Thyroid gland (tissue), 4 donors: ENCODE data around the gene ANKRD61. TPM values are rescaled to one million over a fixed set of nuclear protein-coding genes. Genes with fewer than 3 reads are reported as not detected.
"Not testable (repeated sequence)": the region's sequence is repeated elsewhere in the genome, so short reads cannot be mapped to it uniquely, and the experiment has no call there.

Source experiments
- DNase-seq, 2 donors: peaks; one replicate each; pipeline ENCODE4 v3.0.0-alpha.2; 2019
- H3K27ac ChIP-seq, 3 donors: fragments of 200-600 bp; sonication (generic); 1 replicate in 2 of 3; 2 replicates in 1 of 3; pipeline ENCODE4 v1.5.1; 2016 to 2019; ENCODE audit warnings: mild to moderate bottlenecking in 1 of 3, moderate library complexity in 1 of 3
- H3K27me3 ChIP-seq: fragments of 200-600 bp; sonication (generic); one replicate; pipeline ENCODE4 v1.5.1; 2019
- H3K36me3 ChIP-seq, 2 donors: fragments of 200-600 bp; sonication (generic); one replicate each; pipeline ENCODE4 v1.5.1; 2016 to 2019
- H3K4me1 ChIP-seq, 2 donors: fragments of 200-600 bp; sonication (generic); one replicate each; pipeline ENCODE4 v1.5.1; 2017 to 2019
- H3K4me3 ChIP-seq, 3 donors: fragments of 200-600 bp; sonication (generic); replicated peaks in 1 of 3; 1 replicate in 2 of 3; 2 replicates in 1 of 3; pipeline ENCODE4 v1.5.1; 2016; ENCODE audit warnings: mild to moderate bottlenecking in 1 of 3
- H3K9me3 ChIP-seq: fragments of 200-600 bp; sonication (generic); one replicate; pipeline ENCODE4 v1.5.1; 2017
- CTCF ChIP-seq, 6 experiments: fragments of 200-600 bp in 3 of 6; fragments of 450-650 bp in 3 of 6; sonication (generic) in 3 of 6; IDR thresholded peaks; one replicate each; pipeline ENCODE4 v1.5.1; 2016 to 2019; ENCODE audit warnings: antibody characterized with exemption in 6 of 6, mild to moderate bottlenecking in 2 of 6, inconsistent platforms in 1 of 6, moderate library complexity in 1 of 6
- POLR2A ChIP-seq, 2 donors: fragments of 450-650 bp; IDR thresholded peaks; one replicate each; pipeline ENCODE4 v1.6.1; 2017; ENCODE audit warnings: antibody characterized with exemption in 2 of 2, mild to moderate bottlenecking in 2 of 2, moderate library complexity in 1 of 2
- WGBS, 2 donors: methylation state at CpG; one replicate each; pipeline ENCODE4 v1.1.5; 2017; 5-methylcytosine and 5-hydroxymethylcytosine counted together
- intact Hi-C: fragments of 100-400 bp; cut with DNase I; formaldehyde crosslinking; loops from one replicate; pipeline ENCODE4 v1.15.1; 2023
- total RNA-seq, 4 donors: library from RNA; depleted of rRNA; stranded (reverse); fragments of >200 nt; gene quantifications; one replicate each; pipeline ENCODE4 v1.2.3, GENCODE V29; 2016

Gene ANKRD61
- total RNA-seq, 4 donors from 2014 or later, result not detected

- no peak for TF ChIP-seq CTCF (IDR thresholded peaks at IDR 0.05)
- TF ChIP-seq POLR2A (IDR thresholded peaks at IDR 0.05), result no peak
- Histone ChIP-seq H3K4me1 (peaks cover 7 to 16% of the 10 kb centered on the region in 2 donors), H3K27ac (no peak overlapping the region), H3K9me3 (no peaks in the 10 kb centered on the region), H3K27me3 (no peaks in the 10 kb centered on the region), H3K36me3 (peaks cover 0 to 20% of the 10 kb centered on the region in 2 donors), H3K4me3 (no peak overlapping the region)
- no peak for DNase-seq
- intact Hi-C loops, result no loop called here
- WGBS, 2 donors, result 74 to 89% methylated on average over 1 of the region's 1 CpG
These were observed 25.4 kb downstream of the ANKRD61 start for GRCh38 chr7:6056616-6057015.

DNA sequence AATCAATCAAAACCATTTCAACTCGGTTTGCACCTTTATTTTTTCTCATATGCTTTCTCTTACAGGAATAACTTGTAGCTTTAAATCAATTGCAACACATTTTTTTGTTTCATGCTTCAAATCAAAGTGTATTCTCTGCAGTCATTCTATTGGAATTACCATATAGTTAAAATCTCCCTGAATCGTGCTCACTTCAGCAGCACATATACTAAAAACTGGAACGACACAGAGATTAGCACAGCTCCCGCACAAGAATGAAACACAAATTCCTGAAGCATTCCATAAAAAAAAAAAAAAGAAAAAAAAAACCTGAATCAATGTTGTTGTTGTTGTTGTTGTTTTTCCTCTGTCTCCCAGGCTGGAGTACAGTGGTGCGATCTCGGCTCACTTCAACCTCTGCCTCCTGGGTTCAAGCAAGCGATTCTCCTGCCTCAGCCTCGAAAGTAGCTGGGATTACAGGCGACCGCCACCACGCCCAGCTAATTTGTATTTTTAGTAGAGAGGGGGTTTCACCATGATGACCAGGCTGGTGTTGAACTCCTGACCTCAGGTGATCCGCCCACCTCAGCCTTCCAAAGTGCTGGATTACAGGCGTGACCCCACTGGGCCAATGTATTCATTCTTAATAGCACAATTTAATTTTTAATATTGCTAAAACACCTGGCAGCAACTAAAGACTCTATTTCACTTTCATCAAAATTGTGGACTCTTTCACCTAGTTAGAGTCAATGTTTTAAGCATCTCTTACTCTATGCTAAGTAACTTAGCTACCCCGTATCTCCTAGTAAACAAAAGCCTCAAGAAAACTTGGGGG is 26.3 kb downstream of the ANKRD61 start:
- TF ChIP-seq POLR2A (IDR thresholded peaks at IDR 0.05) (no peak), CTCF (IDR thresholded peaks at IDR 0.05) (no peak)
- Histone ChIP-seq H3K4me1 (peaks cover 7 to 16% of the 10 kb centered on the region in 2 donors), H3K9me3 (no peaks in the 10 kb centered on the region), H3K4me3 (peak overlapping the region in 1 of 3 donors; percentile 85), H3K27me3 (no peaks in the 10 kb centered on the region), H3K27ac (peak overlapping the region in 1 of 3 donors; percentile 82), H3K36me3 (peaks cover 0 to 20% of the 10 kb centered on the region in 2 donors)
- WGBS, 2 donors, result 70 to 76% methylated on average over 14 of the region's 14 CpGs
- intact Hi-C loops, result no loop called here
- DNase-seq, result no peak

- intact Hi-C loops, result not testable (repeated sequence)
These were observed 28.8 kb downstream of the ANKRD61 start for GRCh38 chr7:6059941-6060340.

DNA sequence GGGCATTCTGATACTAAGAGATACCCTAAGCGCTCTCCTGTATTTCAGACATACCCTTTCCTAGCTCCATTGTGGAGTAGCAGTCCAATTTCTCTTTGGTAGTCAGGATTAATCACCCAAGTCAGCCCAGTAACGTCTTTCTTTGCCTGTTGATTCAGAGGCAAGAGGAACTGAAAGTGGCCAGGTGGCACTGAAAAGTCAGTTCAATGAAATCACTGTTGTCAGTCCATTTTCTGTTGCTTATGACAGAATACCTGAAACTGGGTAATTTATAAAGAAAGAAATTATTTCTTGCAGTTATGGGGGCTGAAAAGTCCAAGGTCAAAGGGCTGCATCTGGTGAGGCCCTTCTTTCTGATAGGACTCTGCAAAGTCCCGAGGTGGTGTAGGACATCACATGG is 40.2 kb downstream of the ANKRD61 start:
- WGBS, 2 donors, result 73 to 90% methylated on average over 3 of the region's 3 CpGs
- Histone ChIP-seq H3K4me1 (no peaks in the 10 kb centered on the region), H3K9me3 (no peaks in the 10 kb centered on the region), H3K4me3 (no peak overlapping the region), H3K27ac (no peak overlapping the region), H3K36me3 (no peaks in the 10 kb centered on the region), H3K27me3 (no peaks in the 10 kb centered on the region)
- intact Hi-C loops, result no loop called here
- DNase-seq, result no peak
- TF ChIP-seq POLR2A (IDR thresholded peaks at IDR 0.05), result no peak
- no peak for TF ChIP-seq CTCF (IDR thresholded peaks at IDR 0.05)

More at GRCh38 chr7:6059941-6060340, 28.8 kb downstream of the ANKRD61 start:
- H3K27ac ChIP-seq, H3K27me3 ChIP-seq, H3K36me3 ChIP-seq, H3K9me3 ChIP-seq, H3K4me3 ChIP-seq, DNase-seq: not testable (repeated sequence)
- H3K4me1 ChIP-seq, result peaks cover 7 to 16% of the 10 kb centered on the region in 2 donors
- WGBS, 2 donors, result 89 to 98% methylated on average over 11 of the region's 11 CpGs

DNA sequence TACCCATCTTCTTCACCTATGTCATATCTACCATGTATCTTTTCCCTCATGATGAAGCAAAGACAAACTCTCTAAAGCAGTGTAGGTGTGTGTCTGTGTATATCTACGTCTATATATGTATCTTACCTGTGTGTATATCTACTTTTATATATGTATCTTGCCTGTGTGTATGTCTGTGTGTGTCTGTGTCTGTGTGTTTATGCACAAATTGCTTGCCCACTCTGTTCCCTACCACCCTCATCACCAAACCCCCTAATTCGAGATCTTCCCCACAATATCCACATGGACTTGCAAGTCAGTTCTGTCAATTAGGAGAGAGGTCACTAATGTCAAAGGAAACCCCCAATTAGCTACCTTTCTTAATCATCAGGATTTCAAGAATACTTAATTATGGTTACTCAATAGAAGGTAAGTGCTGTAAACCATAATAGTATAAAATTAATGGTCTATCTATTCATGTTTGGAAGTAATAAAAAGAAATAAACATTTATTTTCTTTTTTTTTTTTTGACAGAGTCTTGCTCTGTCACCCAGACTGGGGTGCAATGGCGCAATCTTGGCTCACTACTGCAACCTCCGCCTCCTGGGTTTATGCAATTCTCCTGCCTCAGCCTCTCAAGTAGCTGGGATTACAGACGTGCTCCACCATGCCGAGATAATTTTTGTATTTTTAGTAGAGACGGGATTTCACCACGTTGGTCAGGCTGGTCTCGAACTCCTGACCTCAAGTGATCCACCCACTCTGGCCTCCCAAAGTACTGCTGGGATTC is 43.6 kb downstream of the ANKRD61 start:
- no peaks in the 10 kb centered on the region for H3K9me3 ChIP-seq
- intact Hi-C loops, result no loop called here
- no peaks in the 10 kb centered on the region for H3K27me3 ChIP-seq
- no peak overlapping the region for H3K4me3 ChIP-seq
- no peak for TF ChIP-seq POLR2A (IDR thresholded peaks at IDR 0.05)
- no peak for TF ChIP-seq CTCF (IDR thresholded peaks at IDR 0.05)
- no peak for DNase-seq
- H3K4me1 ChIP-seq, result no peaks in the 10 kb centered on the region
- H3K27ac ChIP-seq, result no peak overlapping the region
- 85 to 86% methylated on average over 9 of the region's 9 CpGs for WGBS, 2 donors
- H3K36me3 ChIP-seq, result no peaks in the 10 kb centered on the region
